ENCODE measurements around the gene SLC22A23.

The SLC22A23 gene

DNA sequence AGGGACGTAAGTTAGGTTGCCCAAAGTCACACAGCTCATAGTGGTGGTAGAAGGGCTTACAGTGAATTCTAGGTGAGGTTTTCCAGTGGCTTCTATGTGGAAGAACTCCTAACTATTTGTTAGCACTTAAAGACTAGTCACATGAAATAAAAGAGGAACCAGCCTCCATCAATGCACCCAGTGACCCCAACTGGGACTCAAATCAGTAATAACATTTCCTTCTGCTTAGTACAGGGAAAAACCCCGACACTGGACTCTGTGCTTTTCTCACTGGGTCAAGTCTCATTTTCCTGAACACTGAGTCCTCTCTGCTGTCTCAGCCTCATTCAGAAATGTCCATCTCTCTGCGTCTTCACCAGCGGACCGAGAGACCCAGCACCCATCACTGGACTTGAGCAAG lies 89.2 kb downstream of the SLC22A23 start:
- no peak overlapping the region for H2AFZ ChIP-seq (ENCODE audit: low read depth, low read length)
- H3K4me1 ChIP-seq (ENCODE audit: insufficient read depth, low read length) = no peaks in the 10 kb centered on the region
- no peak for TF ChIP-seq EZH2 (IDR thresholded peaks at IDR 0.05; ENCODE audit: borderline replicate concordance, low read depth, low read length, severe bottlenecking)
- TF ChIP-seq, protein P1, sequence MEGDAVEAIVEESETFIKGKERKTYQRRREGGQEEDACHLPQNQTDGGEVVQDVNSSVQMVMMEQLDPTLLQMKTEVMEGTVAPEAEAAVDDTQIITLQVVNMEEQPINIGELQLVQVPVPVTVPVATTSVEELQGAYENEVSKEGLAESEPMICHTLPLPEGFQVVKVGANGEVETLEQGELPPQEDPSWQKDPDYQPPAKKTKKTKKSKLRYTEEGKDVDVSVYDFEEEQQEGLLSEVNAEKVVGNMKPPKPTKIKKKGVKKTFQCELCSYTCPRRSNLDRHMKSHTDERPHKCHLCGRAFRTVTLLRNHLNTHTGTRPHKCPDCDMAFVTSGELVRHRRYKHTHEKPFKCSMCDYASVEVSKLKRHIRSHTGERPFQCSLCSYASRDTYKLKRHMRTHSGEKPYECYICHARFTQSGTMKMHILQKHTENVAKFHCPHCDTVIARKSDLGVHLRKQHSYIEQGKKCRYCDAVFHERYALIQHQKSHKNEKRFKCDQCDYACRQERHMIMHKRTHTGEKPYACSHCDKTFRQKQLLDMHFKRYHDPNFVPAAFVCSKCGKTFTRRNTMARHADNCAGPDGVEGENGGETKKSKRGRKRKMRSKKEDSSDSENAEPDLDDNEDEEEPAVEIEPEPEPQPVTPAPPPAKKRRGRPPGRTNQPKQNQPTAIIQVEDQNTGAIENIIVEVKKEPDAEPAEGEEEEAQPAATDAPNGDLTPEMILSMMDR (IDR thresholded peaks at IDR 0.05; ENCODE audit: borderline replicate concordance, extremely low read depth, low read length, poor library complexity, severe bottlenecking) = no peak
- H3K27ac ChIP-seq (ENCODE audit: low read length) = no peak overlapping the region
- H3K4me2 ChIP-seq (ENCODE audit: insufficient read depth, low read length) = no peak overlapping the region
- H3K79me2 ChIP-seq (ENCODE audit: insufficient read depth, low read length) = no peaks in the 10 kb centered on the region
- no peaks in the 10 kb centered on the region for H4K20me1 ChIP-seq (ENCODE audit: insufficient read depth, low read length)
- H3K9ac ChIP-seq (ENCODE audit: low read depth, low read length) = no peak overlapping the region
- no peak overlapping the region for H3K4me3 ChIP-seq (ENCODE audit: low read depth in 1 of 2, low read length in 2 of 2)
- no peaks in the 10 kb centered on the region for H3K36me3 ChIP-seq (ENCODE audit: insufficient read depth, low read length)
- no peak for ATAC-seq (ENCODE audit: insufficient read depth, low read depth)
- no peak for DNase-seq
- peaks cover 13% of the 10 kb centered on the region for H3K27me3 ChIP-seq (ENCODE audit: insufficient read depth, low read length, poor library complexity)
- H3K9me3 ChIP-seq (ENCODE audit: insufficient read depth, low read length, severe bottlenecking) = no peaks in the 10 kb centered on the region

DNA sequence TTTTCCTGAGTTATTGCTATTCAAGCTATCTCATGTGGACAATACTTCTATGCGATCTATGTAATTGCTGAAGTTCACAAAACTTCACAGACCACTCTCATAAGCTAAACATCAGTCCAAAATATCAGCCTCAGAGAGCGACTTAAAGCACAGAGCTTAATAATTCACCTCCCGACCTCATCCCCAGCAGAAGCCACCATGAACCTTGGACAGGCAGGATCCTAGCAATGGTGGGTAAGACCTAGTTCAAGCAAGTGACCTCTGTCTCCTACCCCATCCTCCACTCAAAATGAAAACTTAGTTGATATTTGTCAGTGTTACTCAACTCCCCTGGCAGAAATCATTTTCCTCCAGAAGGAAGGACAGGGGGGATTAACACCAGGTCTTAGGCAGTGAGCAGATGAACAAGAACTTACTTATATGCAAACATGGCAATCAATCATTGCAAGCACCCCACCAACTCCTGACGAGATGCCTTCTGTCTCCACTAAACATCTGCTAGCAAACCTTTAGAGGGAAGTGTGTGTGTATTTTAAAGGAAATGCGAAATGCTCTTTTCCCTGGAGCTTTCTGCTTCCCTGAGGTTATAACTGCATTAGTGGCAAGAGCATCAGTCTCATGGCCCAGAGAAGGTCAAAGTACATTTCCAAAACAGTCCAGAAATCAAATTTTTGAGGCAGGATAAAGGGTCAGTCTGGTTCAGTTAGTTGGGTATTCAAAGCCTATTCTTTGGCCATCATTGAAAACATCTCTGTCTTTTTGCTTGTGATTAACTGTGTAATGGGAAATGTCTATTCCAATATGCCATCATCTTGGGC lies 90.0 kb downstream of the SLC22A23 start:
- ATAC-seq (ENCODE audit: insufficient read depth, low read depth) = no peak
- DNase-seq = no peak
- TF ChIP-seq, protein P1 (IDR thresholded peaks at IDR 0.05; ENCODE audit: borderline replicate concordance, extremely low read depth, low read length, poor library complexity, severe bottlenecking) = no peak
- no peak for TF ChIP-seq EZH2 (IDR thresholded peaks at IDR 0.05; ENCODE audit: borderline replicate concordance, low read depth, low read length, severe bottlenecking)
- Histone ChIP-seq H3K79me2 (ENCODE audit: insufficient read depth, low read length) (no peaks in the 10 kb centered on the region), H3K27ac (ENCODE audit: low read length) (no peak overlapping the region), H2AFZ (ENCODE audit: low read depth, low read length) (no peak overlapping the region), H4K20me1 (ENCODE audit: insufficient read depth, low read length) (no peaks in the 10 kb centered on the region), H3K36me3 (ENCODE audit: insufficient read depth, low read length) (no peaks in the 10 kb centered on the region), H3K9me3 (ENCODE audit: insufficient read depth, low read length, severe bottlenecking) (no peaks in the 10 kb centered on the region), H3K4me1 (ENCODE audit: insufficient read depth, low read length) (no peaks in the 10 kb centered on the region), H3K9ac (ENCODE audit: low read depth, low read length) (no peak overlapping the region), H3K27me3 (ENCODE audit: insufficient read depth, low read length, poor library complexity) (peaks cover 13% of the 10 kb centered on the region), H3K4me2 (ENCODE audit: insufficient read depth, low read length) (no peak overlapping the region), H3K4me3 (ENCODE audit: low read depth in 1 of 2, low read length in 2 of 2) (no peak overlapping the region)

DNA sequence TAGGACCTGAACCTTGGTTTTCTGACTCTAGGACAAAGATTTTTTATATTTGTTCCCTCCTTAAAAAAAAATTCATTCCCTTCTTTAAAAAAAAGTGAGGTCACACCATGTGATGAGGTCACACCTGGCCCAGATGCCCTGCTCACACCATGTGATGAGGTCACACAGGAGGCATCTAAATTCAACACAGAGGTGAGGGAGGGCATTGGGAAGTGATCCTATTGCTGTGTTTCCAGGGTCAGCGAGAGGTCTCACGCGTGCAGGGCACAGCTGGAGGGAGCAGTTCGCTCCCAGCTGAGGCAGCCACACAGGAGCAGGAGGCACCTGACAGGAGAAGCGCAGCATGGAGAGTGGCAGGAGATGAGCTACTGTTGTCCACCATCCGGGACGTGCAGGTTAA lies 92.5 kb downstream of the SLC22A23 start:
- no peaks in the 10 kb centered on the region for H3K36me3 ChIP-seq (ENCODE audit: insufficient read depth, low read length)
- no peak overlapping the region for H3K4me2 ChIP-seq (ENCODE audit: insufficient read depth, low read length)
- peaks cover 7% of the 10 kb centered on the region for H3K27me3 ChIP-seq (ENCODE audit: insufficient read depth, low read length, poor library complexity)
- H2AFZ ChIP-seq (ENCODE audit: low read depth, low read length) = no peak overlapping the region
- no peaks in the 10 kb centered on the region for H3K4me1 ChIP-seq (ENCODE audit: insufficient read depth, low read length)
- no peaks in the 10 kb centered on the region for H3K9me3 ChIP-seq (ENCODE audit: insufficient read depth, low read length, severe bottlenecking)
- TF ChIP-seq EZH2 (IDR thresholded peaks at IDR 0.05; ENCODE audit: borderline replicate concordance, low read depth, low read length, severe bottlenecking) = no peak
- TF ChIP-seq, protein P1 (IDR thresholded peaks at IDR 0.05; ENCODE audit: borderline replicate concordance, extremely low read depth, low read length, poor library complexity, severe bottlenecking) = no peak
- DNase-seq = no peak
- no peak overlapping the region for H3K27ac ChIP-seq (ENCODE audit: low read length)
- H3K9ac ChIP-seq (ENCODE audit: low read depth, low read length) = no peak overlapping the region
- ATAC-seq (ENCODE audit: insufficient read depth, low read depth) = no peak
- no peak overlapping the region for H3K4me3 ChIP-seq (ENCODE audit: low read depth in 1 of 2, low read length in 2 of 2)
- H3K79me2 ChIP-seq (ENCODE audit: insufficient read depth, low read length) = no peaks in the 10 kb centered on the region
- H4K20me1 ChIP-seq (ENCODE audit: insufficient read depth, low read length) = no peaks in the 10 kb centered on the region

Measured in DND-41 (cell line).